GM18867 (cell line): ENCODE measurements around the gene CORO1C.
"Not testable (repeated sequence)": the region's sequence is repeated elsewhere in the genome, so short reads cannot be mapped to it uniquely, and the experiment has no call there.

ENCODE experiments used
- ATAC-seq: cut with Tn5 transposase; IDR thresholded peaks from one replicate; pipeline ENCODE4 v1.9.1; 2021; ENCODE audit warnings: mild to moderate bottlenecking, moderate library complexity; ENCODE audit not compliant: unreplicated experiment

CORO1C gene

DNA sequence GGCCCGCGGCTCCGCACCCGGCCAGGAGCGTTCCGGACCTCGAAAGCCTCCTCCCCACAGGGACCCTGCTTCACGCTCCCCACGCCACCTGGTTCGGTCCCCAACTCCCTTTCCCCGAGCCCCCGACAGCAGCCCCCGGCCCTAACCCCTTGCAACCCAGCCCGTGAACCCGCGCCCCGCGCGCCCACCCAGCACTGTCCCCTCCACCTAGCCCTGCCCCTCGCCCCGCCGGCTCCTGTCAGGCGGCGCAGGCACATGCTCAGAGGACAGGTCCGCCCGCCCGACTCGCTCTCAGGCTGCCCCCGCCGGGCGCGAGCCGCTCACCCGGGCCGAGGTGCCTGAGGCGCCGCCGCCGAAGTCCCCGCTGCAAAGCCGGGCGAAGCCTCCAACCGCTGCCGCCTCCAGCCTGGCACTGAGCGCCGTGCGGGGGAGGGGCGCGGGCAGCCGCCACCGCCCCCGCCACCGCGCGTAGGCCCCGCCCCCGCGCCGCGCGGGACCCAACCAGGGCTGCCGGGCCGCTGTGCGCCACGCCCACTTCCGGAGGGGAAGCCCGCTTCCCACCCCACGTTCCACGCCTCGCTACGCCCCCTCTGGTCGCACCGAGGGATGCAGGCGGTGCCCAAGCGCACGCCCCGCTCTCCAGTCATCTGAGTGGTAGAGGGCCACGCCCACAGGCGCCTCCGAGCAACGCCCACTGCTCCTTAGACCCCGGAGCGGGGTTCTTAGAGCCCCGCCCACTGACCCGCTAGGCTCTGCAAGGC, at the start of gene CORO1C:
Gene CORO1C (minus strand): TSS at position 414 of the 761 bp plus-strand sequence. CDS start 30,200 bp downstream, outside the sequence.
- peak; percentile 70 for ATAC-seq

- no peak for ATAC-seq
Measured at GRCh38 chr12:108779998-108780688, 48.8 kb upstream of the CORO1C start.

- no peak for ATAC-seq
Measured at GRCh38 chr12:108778053-108778452, 46.7 kb upstream of the CORO1C start.

DNA sequence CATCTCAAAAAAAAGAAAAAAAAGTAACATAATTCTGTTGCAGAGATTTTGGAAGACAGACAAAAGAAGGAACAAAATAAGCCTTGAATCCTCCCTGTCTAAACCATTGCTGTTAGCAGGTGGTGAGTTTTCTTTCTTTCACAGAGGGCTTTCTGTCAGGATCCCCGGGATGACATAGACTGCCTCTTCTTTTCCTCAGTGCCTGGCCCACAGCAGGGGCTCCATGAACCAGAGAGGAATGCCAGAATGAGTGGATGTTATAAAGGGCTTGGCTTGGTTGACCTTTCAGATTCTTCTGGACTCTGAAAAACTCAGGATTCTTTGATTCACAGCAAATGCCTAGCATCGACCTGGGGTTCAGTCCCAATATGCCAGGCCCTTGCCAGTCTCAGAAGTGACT, 45.8 kb upstream of the CORO1C start:
- no peak for ATAC-seq

DNA sequence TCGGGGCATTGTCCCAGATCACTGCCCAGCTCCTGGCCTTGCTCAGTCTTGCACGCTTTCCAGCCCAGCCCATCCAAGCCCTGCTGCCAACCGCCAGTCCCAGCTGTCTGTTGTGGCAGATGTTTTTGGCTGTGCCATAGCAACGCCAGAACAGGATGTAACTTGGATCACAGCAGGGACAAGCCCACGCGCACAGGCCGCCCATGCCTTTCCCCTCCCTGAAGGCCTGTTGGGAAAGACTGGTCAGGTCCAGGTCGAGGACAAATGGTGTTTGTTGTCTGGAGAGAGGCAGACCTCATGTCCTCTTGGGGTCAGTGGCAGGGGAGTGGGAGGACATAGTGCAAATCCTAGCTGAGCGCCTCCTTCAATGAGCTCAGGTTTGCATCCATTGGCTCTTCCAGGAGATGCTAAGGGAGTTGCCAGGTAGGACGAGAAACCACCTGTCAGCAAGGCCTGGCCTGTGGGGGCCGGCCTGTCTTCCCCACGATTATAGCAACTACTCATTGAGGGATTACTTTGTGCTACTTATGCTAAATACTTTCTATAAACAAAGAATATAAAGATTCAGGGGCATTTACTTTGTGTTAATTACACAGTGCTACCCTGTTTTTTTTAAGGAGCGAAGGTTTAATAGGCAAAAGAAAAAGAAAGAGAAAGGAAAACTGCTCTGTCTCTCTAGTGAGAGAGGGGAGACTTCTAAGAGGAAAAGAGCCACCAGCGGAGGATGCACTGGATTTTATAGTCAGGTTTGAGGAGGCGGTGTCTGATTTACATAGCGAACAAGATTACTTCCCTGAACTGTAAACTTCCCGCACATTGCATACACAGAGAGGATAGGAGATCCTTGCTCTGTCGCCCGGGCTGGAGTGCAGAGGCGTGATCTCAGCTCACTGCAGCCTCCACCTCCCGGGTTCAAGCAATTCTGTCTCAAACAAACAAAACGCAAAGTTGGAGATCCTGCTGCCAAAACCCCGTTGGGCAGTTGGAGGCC, 42.8 kb upstream of the CORO1C start:
- no peak for ATAC-seq

GRCh38 chr12:108772891-108773797, 41.8 kb upstream of the CORO1C start:
- ATAC-seq: no peak

DNA sequence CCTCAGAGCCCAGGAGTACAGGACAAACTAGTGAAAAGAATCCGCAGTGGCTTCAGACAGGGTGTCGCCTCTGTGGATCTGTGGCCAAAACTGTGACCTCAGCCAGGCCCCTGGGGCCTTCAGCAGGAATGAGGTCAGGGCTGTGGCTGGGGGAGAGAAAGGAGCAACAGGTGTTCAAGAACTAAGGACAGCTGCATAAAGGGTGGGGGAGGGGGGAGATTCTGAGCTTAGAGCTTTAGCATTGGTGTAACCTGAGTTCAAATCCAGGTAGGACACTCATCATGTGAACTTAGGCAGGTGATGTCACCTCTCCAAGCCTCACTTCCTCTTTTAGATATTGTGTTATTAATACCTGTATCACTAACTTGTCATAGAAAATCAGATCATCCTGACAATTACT, 40.9 kb upstream of the CORO1C start:
- no peak for ATAC-seq

- not testable (repeated sequence) for ATAC-seq
Measured at GRCh38 chr12:108771835-108772234, 40.5 kb upstream of the CORO1C start.

DNA sequence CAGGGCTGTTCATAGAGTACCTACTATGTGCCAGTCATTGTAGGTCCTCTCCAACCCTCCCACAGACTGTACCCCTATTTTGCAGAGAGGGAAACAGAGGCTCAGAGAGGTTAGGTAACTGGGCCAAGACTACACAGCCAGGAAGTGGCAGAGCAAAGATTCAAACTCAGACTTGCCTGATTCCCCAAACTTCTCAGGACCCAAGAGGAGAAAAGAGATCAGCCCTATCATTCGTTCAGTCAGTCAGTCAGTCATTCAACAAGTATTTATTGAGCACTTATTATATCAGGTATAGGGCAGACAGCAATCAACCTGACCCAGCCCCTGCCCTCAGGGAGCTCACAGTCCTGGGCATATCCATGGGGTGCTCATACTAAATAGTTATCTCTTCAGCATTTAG, 39.6 kb upstream of the CORO1C start:
- no peak for ATAC-seq

GRCh38 chr12:108770269-108770829, 39.0 kb upstream of the CORO1C start:
- no peak for ATAC-seq

DNA sequence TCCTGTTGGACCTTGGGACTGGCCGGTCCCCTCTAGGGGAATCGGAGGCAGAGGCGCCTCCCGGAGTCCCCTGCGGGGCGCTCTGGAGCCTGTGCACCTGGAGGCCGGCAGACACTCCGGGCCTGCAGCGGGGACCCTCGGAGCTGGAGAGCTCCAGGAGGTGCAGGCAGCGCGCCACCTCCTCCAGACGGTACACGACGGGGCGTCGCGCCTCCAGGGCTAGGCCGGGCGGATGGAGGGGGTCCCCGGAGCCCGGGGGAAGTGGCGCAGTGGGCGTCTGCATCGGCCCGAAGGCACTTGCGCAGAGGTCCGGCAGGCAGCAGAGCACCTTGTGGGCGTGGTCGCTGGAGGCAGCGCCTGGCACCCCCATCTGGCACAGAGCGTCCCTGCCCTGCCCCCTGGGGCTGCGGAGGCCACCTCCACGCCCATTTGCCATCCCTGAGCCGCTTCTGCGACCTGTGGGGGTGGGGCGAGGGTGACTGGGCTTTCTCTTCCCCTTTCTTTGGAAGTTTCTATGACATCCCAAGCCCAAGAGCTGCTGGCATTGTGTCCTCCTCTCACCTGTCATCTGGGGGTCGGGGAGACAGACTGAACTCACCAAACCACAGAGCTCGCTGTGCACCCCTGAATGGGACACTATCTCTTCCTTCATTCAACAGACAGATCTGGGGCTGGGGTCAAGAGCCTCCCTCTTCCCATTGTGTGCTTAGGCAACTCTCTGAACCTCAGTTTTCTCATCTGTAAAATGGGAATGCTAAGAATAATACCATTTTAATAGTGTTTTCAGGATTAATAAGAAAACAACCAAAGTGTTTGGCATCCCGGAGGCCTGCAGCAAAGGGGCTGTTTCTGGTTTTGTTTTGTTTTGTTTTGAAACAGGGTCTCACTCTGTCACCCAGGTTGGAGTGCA, 37.5 kb upstream of the CORO1C start:
- ATAC-seq: no peak

DNA sequence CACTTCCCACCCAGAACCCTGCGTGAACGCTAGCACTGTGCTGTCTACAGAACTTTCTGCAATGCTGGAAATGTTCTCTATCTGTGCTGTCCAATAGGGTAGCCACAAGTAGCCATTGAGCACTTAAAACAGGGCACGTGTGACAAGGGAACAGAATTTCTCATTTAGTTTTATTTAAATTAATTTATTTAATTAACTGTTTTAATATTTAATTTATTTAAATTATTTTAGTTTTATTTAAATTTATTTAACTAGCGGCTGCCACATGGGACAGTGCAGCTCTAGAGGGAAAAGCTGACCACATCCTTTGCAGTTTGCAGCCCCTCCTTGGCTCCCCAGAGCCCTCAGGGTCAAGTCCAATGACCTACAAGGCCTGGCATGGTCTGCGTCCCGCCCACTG, 35.0 kb upstream of the CORO1C start:
- ATAC-seq: no peak

DNA sequence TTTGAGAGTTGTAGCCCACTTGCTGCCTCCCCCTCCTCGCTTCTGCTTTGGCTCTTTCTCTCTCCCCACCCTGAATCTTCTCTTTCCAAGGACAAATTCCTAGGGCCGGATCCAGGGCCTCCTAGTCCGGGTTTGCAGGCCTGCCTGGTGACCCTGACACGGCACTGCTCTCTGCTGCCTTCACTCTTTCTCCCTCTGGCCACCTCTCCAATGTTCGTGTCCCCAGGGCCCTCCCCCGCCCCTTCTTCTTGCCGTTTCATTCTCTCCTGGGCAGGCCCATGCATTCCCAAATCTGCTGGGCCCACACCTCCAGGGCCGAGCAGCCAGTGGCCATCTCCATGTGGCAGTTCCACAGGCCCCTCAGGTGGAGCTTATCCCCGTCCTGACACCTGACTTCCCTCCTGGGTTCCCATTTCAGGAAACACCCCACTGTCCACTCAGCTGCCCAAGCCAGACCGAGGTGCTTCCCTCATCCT, 34.0 kb upstream of the CORO1C start:
- ATAC-seq: no peak

- no peak for ATAC-seq
Measured at GRCh38 chr12:108764540-108765288, 33.4 kb upstream of the CORO1C start.

DNA sequence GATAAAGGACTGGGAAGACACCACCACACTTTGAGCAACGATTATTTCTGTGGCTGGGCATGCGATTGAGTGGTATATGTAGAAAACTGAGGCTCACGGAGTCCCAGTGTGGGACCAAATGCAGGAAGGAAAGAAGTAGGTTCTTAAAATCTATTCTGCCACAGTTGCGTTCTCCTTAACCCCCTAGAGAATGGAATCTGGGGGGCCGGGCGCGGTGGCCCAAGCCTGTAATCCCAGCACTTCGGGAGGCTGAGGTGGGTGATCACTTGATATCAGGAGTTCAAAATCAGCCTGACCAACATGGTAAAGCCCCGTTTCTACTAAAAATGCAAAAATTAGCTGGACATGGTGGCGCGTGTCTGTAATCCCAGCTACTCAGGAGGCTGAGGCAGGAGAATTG, 29.9 kb upstream of the CORO1C start:
- ATAC-seq: no peak

DNA sequence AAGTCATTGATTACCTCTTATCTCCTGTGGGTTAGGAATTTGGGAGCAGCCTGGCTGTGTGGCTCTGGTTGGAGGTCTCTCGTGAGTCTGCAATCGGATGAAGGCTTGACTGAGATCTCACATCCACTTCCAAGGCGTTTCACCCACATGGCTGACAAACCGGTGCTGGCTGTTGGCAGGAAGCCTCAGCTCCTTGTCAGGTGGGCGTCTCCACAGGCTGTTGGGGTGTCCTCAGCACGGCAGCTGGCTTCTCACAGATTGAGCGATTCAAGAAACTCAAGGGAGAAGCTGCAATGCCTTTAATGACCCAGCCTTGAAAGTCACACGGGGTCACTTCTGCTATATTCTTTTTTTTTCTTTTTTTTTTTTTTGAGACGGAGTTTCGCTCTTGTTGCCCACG, 28.6 kb upstream of the CORO1C start:
- no peak for ATAC-seq

DNA sequence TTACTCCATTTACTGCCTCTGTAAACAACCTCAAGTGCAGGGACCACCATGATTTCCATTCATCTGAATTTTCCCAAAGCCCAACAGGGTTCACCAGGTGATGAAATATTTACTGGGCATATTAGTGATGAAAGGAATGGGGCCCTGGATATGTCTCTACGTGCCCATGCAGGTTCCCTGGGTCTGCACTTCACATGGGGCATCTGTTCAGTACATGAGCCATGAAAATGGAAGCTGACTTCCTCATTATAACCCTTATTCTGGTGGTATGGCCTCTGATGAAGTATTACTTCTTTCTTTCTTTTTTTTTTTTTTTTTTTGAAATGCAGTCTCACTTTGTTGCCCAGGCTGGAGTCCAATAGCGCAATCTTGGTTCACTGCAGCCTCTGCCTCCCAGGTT, 26.5 kb upstream of the CORO1C start:
- no peak for ATAC-seq

- ATAC-seq: no peak
Measured at GRCh38 chr12:108756421-108756820, 25.1 kb upstream of the CORO1C start.
